CD4-positive, alpha-beta T cell treated with Interleukin-4 for 4 hours (primary cell): ENCODE measurements around the gene OR2AP1.
A peak's percentile ranks its signal among the peaks of the same experiment; 100 is the strongest.
"Not testable (repeated sequence)": the region's sequence is repeated elsewhere in the genome, so short reads cannot be mapped to it uniquely, and the experiment has no call there.

ENCODE experiments used
- DNase-seq: peaks from one replicate; pipeline ENCODE4 v3.0.0-alpha.2; 2020

The OR2AP1 gene

GRCh38 chr12:55572168-55572567 is at the start of gene OR2AP1:
TSS of gene OR2AP1 (plus strand) at chr12:55572468. CDS start at chr12:55574415, 1,947 bp downstream.
- DNase-seq = no peak

- DNase-seq = not testable (repeated sequence)
Measured at GRCh38 chr12:55548235-55548634, 24.0 kb upstream of the OR2AP1 start.

- DNase-seq = no peak
Measured at GRCh38 chr12:55548756-55549155, 23.5 kb upstream of the OR2AP1 start.

- DNase-seq = no peak
Measured at GRCh38 chr12:55549302-55549701, 23.0 kb upstream of the OR2AP1 start, which contains the start of gene OR6C4. TSS of gene OR6C4 (plus strand) at chr12:55549602. CDS start at chr12:55551227, 1,625 bp downstream.

- DNase-seq = no peak
Measured at GRCh38 chr12:55554296-55554695, 18.0 kb upstream of the OR2AP1 start.

GRCh38 chr12:55570060-55570459 is 2.2 kb upstream of the OR2AP1 start:
- DNase-seq = not testable (repeated sequence)

GRCh38 chr12:55570689-55571088 is 1.6 kb upstream of the OR2AP1 start:
- not testable (repeated sequence) for DNase-seq

GRCh38 chr12:55582066-55582465 is 9.8 kb downstream of the OR2AP1 start:
- DNase-seq = no peak

GRCh38 chr12:55585817-55586216 is 13.5 kb downstream of the OR2AP1 start:
- DNase-seq = no peak

- DNase-seq = not testable (repeated sequence)
Measured at GRCh38 chr12:55590152-55590551, 17.9 kb downstream of the OR2AP1 start.

- DNase-seq = no peak
Measured at GRCh38 chr12:55607821-55608594, 35.7 kb downstream of the OR2AP1 start.

GRCh38 chr12:55610598-55610997 is 38.3 kb downstream of the OR2AP1 start:
- no peak for DNase-seq

GRCh38 chr12:55612646-55613045 is 40.4 kb downstream of the OR2AP1 start:
- DNase-seq = no peak

GRCh38 chr12:55614764-55615163 is 42.5 kb downstream of the OR2AP1 start:
- DNase-seq = no peak

- DNase-seq = peak; percentile 77
Measured at GRCh38 chr12:55619354-55620138, 47.3 kb downstream of the OR2AP1 start.

- no peak for DNase-seq
Measured at GRCh38 chr12:55624056-55624455, 51.8 kb downstream of the OR2AP1 start.
